Liver (tissue), 3 donors: Measurements from ENCODE around the gene DBN1.

Experiments used
- CTCF ChIP-seq: fragments of 150-350 bp; IDR thresholded peaks from 2 replicates; pipeline ENCODE4 v1.5.1; 2017; ENCODE audit warnings: improper control_type of control experiment, low read depth, low read length; ENCODE audit not compliant: missing input control
- HNF4G ChIP-seq: IDR thresholded peaks from 2 replicates; pipeline ENCODE4 v1.6.1; 2016; ENCODE audit warnings: antibody characterized with exemption
- TAF1 ChIP-seq: conservative IDR thresholded peaks from 2 replicates; pipeline ENCODE4 v1.6.1; 2016; ENCODE audit warnings: antibody characterized with exemption, mild to moderate bottlenecking
- donor health status: healthy.
- donor health status: healthy.

GRCh38 chr5:177423671-177424070, 49.8 kb downstream of the DBN1 start:
- TF ChIP-seq HNF4G (no peak), CTCF (no peak), TAF1 (no peak)
